ENCODE data around the gene PLS1.

PLS1 gene

DNA sequence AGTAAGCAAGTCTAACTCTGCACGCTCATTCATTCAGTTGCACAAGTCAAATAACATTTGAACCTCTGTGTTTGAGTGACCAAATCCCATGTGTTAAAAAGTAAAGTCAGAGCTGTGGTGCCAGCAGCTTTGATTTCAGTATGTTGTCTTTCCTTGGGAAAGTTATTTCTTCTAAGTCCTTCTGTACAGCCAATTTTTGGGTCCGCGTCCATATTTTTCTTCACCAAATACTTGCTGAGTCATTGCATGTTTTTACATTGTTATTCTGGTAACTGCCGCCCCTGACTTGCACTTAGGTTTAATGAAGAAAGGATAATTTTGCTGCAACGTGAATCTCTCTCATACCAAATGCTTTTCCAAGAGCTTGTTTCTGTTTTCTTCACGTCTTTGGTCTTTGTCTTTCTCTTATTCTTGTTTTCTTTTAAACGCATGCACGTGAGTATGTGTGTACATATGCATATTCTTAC is 56.7 kb downstream of the PLS1 start:
- Histone ChIP-seq H3K27me3 (ENCODE audit: insufficient read depth, low read length) (no peaks in the 10 kb centered on the region), H3K36me3 (ENCODE audit: insufficient read depth, low read length) (no peaks in the 10 kb centered on the region), H3K4me3 (ENCODE audit: low read length) (no peak overlapping the region), H3K4me1 (ENCODE audit: insufficient read depth, low read length) (peaks cover 4% of the 10 kb centered on the region), H3K9me3 (ENCODE audit: low read length) (no peaks in the 10 kb centered on the region), H2AFZ (ENCODE audit: low read depth, low read length) (no peak overlapping the region)

DNA sequence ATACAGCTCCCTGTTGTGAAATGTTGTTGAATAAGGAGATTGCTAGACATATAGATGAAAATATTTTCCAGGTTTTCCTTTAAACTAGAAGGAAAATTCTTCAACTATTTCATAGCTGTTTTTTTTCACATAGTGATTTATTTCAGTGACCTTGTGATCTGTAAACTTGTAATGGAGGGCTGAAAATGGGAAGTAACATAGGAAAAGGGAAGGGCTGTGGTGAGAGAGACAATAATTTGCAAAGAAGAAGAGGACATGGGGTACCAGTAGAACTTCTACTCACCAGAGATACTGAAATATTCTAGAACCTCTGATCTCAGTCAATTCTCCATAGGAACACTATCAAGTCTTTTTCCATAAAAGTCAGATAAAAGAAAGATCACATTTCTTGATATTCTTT is 60.4 kb downstream of the PLS1 start:
- Histone ChIP-seq H3K36me3 (ENCODE audit: insufficient read depth, low read length) (no peaks in the 10 kb centered on the region), H2AFZ (ENCODE audit: low read depth, low read length) (no peak overlapping the region), H3K4me3 (ENCODE audit: low read length) (no peak overlapping the region)

GRCh38 chr3:142657033-142657432 is 60.8 kb downstream of the PLS1 start:
- Histone ChIP-seq H3K9me3 (ENCODE audit: low read length) (no peaks in the 10 kb centered on the region), H3K36me3 (ENCODE audit: insufficient read depth, low read length) (no peaks in the 10 kb centered on the region), H3K4me1 (ENCODE audit: insufficient read depth, low read length) (no peaks in the 10 kb centered on the region), H3K27me3 (ENCODE audit: insufficient read depth, low read length) (no peaks in the 10 kb centered on the region), H3K4me3 (ENCODE audit: low read length) (no peak overlapping the region), H2AFZ (ENCODE audit: low read depth, low read length) (no peak overlapping the region)

More for the DNA sequence above, 60.4 kb downstream of the PLS1 start:
- Histone ChIP-seq H3K27me3 (ENCODE audit: insufficient read depth, low read length) (no peaks in the 10 kb centered on the region), H3K4me1 (ENCODE audit: insufficient read depth, low read length) (no peaks in the 10 kb centered on the region), H3K9me3 (ENCODE audit: low read length) (no peaks in the 10 kb centered on the region)

- Histone ChIP-seq H3K4me1 (ENCODE audit: insufficient read depth, low read length) (no peaks in the 10 kb centered on the region), H2AFZ (ENCODE audit: low read depth, low read length) (no peak overlapping the region), H3K36me3 (ENCODE audit: insufficient read depth, low read length) (no peaks in the 10 kb centered on the region), H3K9me3 (ENCODE audit: low read length) (no peaks in the 10 kb centered on the region), H3K27me3 (ENCODE audit: insufficient read depth, low read length) (no peaks in the 10 kb centered on the region), H3K4me3 (ENCODE audit: low read length) (no peak overlapping the region)
Measured at GRCh38 chr3:142660383-142660782, 64.2 kb downstream of the PLS1 start.

DNA sequence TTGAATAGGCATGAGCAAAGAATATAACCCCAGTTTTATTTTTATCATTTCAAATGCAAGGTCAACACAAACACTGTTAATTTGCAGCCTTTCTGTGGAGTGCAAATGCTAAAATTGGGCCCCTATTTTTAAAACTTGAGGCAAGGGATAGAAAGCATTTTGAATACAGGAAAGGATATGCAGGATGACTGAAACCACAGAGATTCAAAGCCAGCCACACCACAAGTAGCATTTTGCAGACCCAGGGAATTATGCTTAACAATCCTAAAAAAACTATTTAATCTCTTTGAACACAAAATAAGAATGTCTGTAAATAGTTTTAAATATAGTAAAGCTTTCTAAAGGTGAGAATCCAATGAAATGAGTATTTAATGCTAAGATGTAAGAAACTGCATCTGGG is 64.7 kb downstream of the PLS1 start:
- H3K27me3 ChIP-seq (ENCODE audit: insufficient read depth, low read length), result no peaks in the 10 kb centered on the region
- no peaks in the 10 kb centered on the region for H3K4me1 ChIP-seq (ENCODE audit: insufficient read depth, low read length)
- H3K4me3 ChIP-seq (ENCODE audit: low read length), result no peak overlapping the region
- no peaks in the 10 kb centered on the region for H3K36me3 ChIP-seq (ENCODE audit: insufficient read depth, low read length)
- H2AFZ ChIP-seq (ENCODE audit: low read depth, low read length), result no peak overlapping the region
- H3K9me3 ChIP-seq (ENCODE audit: low read length), result no peaks in the 10 kb centered on the region

GRCh38 chr3:142663865-142664264 is 67.7 kb downstream of the PLS1 start:
- Histone ChIP-seq H3K9me3 (ENCODE audit: low read length) (no peaks in the 10 kb centered on the region), H3K27me3 (ENCODE audit: insufficient read depth, low read length) (no peaks in the 10 kb centered on the region), H3K36me3 (ENCODE audit: insufficient read depth, low read length) (no peaks in the 10 kb centered on the region), H2AFZ (ENCODE audit: low read depth, low read length) (no peak overlapping the region), H3K4me3 (ENCODE audit: low read length) (no peak overlapping the region), H3K4me1 (ENCODE audit: insufficient read depth, low read length) (no peaks in the 10 kb centered on the region)

GRCh38 chr3:142664311-142664710 is 68.1 kb downstream of the PLS1 start:
- H3K27me3 ChIP-seq (ENCODE audit: insufficient read depth, low read length), result no peaks in the 10 kb centered on the region
- H3K4me1 ChIP-seq (ENCODE audit: insufficient read depth, low read length), result no peaks in the 10 kb centered on the region

DNA sequence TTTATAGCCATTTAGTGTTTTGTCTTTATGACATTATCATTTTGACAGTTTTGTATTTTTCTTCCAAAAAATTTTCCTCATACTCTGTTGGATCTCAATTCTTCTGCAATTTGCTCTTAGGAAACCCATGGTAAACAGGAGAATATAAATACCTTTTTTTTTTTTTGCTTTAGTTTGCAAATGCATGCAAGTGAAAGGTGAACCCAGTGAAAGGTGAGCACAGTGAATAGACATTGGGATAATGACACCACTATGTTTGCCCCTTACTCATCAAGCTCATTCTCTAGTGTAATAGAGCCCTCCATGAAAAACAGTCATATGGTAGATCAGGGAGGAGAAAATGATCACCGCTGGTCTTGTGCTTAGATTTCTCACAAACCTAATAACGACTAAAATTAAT is 68.6 kb downstream of the PLS1 start:
- no peaks in the 10 kb centered on the region for H3K27me3 ChIP-seq (ENCODE audit: insufficient read depth, low read length)
- no peaks in the 10 kb centered on the region for H3K36me3 ChIP-seq (ENCODE audit: insufficient read depth, low read length)
- H2AFZ ChIP-seq (ENCODE audit: low read depth, low read length), result no peak overlapping the region
- H3K4me1 ChIP-seq (ENCODE audit: insufficient read depth, low read length), result no peaks in the 10 kb centered on the region
- no peak overlapping the region for H3K4me3 ChIP-seq (ENCODE audit: low read length)
- H3K9me3 ChIP-seq (ENCODE audit: low read length), result no peaks in the 10 kb centered on the region

More at GRCh38 chr3:142664311-142664710, 68.1 kb downstream of the PLS1 start:
- no peak overlapping the region for H2AFZ ChIP-seq (ENCODE audit: low read depth, low read length)
- no peak overlapping the region for H3K4me3 ChIP-seq (ENCODE audit: low read length)
- H3K9me3 ChIP-seq (ENCODE audit: low read length), result no peaks in the 10 kb centered on the region
- H3K36me3 ChIP-seq (ENCODE audit: insufficient read depth, low read length), result no peaks in the 10 kb centered on the region

DNA sequence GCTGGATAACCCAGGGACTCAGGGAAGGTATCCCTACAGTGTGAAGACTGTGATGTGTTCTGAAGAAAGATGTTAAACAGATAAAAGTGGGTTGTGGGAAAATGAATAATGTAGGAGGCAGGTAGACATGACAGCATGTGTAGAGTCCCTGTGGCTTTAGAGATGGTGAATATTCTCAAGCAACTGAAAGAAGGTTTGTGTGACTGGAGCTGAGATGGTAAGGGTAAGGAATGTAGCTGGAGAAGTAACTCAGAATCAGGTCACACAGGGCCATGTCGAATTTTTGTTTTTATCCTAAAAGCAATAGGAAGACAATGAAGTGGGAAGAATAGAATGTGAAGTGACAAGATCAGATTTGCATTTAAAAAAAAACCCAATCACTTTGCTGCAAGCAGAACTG is 73.9 kb downstream of the PLS1 start:
- Histone ChIP-seq H3K9me3 (ENCODE audit: low read length) (no peaks in the 10 kb centered on the region), H2AFZ (ENCODE audit: low read depth, low read length) (no peak overlapping the region), H3K4me1 (ENCODE audit: insufficient read depth, low read length) (peaks cover 7% of the 10 kb centered on the region), H3K27me3 (ENCODE audit: insufficient read depth, low read length) (no peaks in the 10 kb centered on the region), H3K4me3 (ENCODE audit: low read length) (no peak overlapping the region), H3K36me3 (ENCODE audit: insufficient read depth, low read length) (no peaks in the 10 kb centered on the region)

DNA sequence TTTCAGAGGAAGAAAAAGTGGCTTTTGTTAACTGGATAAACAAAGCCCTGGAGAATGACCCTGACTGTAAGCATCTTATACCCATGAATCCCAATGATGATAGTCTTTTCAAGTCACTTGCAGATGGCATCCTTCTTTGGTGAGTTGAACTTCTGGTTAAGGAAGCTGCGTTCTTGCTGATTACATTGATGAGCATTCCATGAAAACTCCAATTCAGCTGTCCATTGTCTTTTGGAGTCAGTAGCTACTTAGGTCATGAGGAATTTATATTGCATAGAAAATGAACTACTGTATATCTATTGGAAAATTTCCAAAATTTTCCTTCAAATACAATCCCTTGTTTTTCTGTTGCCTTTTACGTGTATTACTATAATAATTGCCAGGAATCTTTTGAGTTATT is 80.0 kb downstream of the PLS1 start:
- H3K4me3 ChIP-seq (ENCODE audit: low read length), result no peak overlapping the region
- no peaks in the 10 kb centered on the region for H3K4me1 ChIP-seq (ENCODE audit: insufficient read depth, low read length)
- no peaks in the 10 kb centered on the region for H3K27me3 ChIP-seq (ENCODE audit: insufficient read depth, low read length)
- H3K36me3 ChIP-seq (ENCODE audit: insufficient read depth, low read length), result no peaks in the 10 kb centered on the region
- H3K9me3 ChIP-seq (ENCODE audit: low read length), result no peaks in the 10 kb centered on the region
- H2AFZ ChIP-seq (ENCODE audit: low read depth, low read length), result no peak overlapping the region

GRCh38 chr3:142680710-142681109 is 84.5 kb downstream of the PLS1 start:
- no peaks in the 10 kb centered on the region for H3K9me3 ChIP-seq (ENCODE audit: low read length)
- H3K27me3 ChIP-seq (ENCODE audit: insufficient read depth, low read length), result no peaks in the 10 kb centered on the region
- H2AFZ ChIP-seq (ENCODE audit: low read depth, low read length), result no peak overlapping the region
- no peaks in the 10 kb centered on the region for H3K36me3 ChIP-seq (ENCODE audit: insufficient read depth, low read length)
- H3K4me1 ChIP-seq (ENCODE audit: insufficient read depth, low read length), result no peaks in the 10 kb centered on the region
- H3K4me3 ChIP-seq (ENCODE audit: low read length), result no peak overlapping the region

GRCh38 chr3:142690613-142691012 is 94.4 kb downstream of the PLS1 start:
- Histone ChIP-seq H3K4me3 (ENCODE audit: low read length) (no peak overlapping the region), H3K36me3 (ENCODE audit: insufficient read depth, low read length) (no peaks in the 10 kb centered on the region), H2AFZ (ENCODE audit: low read depth, low read length) (no peak overlapping the region), H3K9me3 (ENCODE audit: low read length) (no peaks in the 10 kb centered on the region), H3K27me3 (ENCODE audit: insufficient read depth, low read length) (no peaks in the 10 kb centered on the region), H3K4me1 (ENCODE audit: insufficient read depth, low read length) (no peaks in the 10 kb centered on the region)

DNA sequence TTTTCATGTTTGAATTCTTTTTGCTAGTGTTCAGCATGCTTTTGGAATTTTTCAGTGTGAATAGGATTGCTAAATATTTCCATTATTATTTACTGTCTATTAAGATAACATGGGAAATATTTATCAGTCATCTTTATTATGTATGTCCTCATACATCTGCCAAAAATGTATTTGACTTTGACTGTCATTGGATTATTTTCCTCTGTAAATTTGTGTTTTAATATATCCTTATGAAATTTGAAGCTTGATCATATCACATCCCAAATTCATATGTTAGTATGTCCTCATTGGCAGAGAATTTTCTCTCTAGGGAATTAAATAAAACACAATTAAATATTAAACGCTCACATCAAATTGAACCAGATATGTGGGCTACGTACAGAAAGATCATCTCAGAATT is 95.3 kb downstream of the PLS1 start:
- no peaks in the 10 kb centered on the region for H3K9me3 ChIP-seq (ENCODE audit: low read length)
- no peaks in the 10 kb centered on the region for H3K27me3 ChIP-seq (ENCODE audit: insufficient read depth, low read length)
- H3K4me1 ChIP-seq (ENCODE audit: insufficient read depth, low read length), result no peaks in the 10 kb centered on the region
- no peaks in the 10 kb centered on the region for H3K36me3 ChIP-seq (ENCODE audit: insufficient read depth, low read length)
- H2AFZ ChIP-seq (ENCODE audit: low read depth, low read length), result no peak overlapping the region
- no peak overlapping the region for H3K4me3 ChIP-seq (ENCODE audit: low read length)

- Histone ChIP-seq H3K4me1 (ENCODE audit: insufficient read depth, low read length) (no peaks in the 10 kb centered on the region), H3K4me3 (ENCODE audit: low read length) (no peak overlapping the region), H3K36me3 (ENCODE audit: insufficient read depth, low read length) (no peaks in the 10 kb centered on the region), H3K9me3 (ENCODE audit: low read length) (no peaks in the 10 kb centered on the region), H2AFZ (ENCODE audit: low read depth, low read length) (no peak overlapping the region), H3K27me3 (ENCODE audit: insufficient read depth, low read length) (no peaks in the 10 kb centered on the region)
Measured at GRCh38 chr3:142693136-142693853, 97.1 kb downstream of the PLS1 start.
